ENCODE measurements around the gene ARHGAP26. TPM values are rescaled to one million over a fixed set of nuclear protein-coding genes. Genes with fewer than 3 reads are reported as not detected.
A peak's percentile ranks its signal among the peaks of the same experiment; 100 is the strongest.

The ARHGAP26 gene
- total RNA-seq, 1 donor from 2014 or later, result 20.0 TPM

GRCh38 chr5:142929587-142929986 lies 159.4 kb downstream of the ARHGAP26 start:
- intact Hi-C loops (cut with micrococcal nuclease), result no loop called here
- Mint-ChIP-seq H3K27ac (peak overlapping the region; percentile 62), H3K9me3 (no peaks in the 10 kb centered on the region), H3K36me3 (ENCODE audit: low read depth) (peaks cover 27% of the 10 kb centered on the region), H3K4me1 (ENCODE audit: low read depth) (peaks cover 54% of the 10 kb centered on the region), H3K4me3 (no peak overlapping the region), H3K27me3 (ENCODE audit: insufficient read depth) (no peaks in the 10 kb centered on the region)
- DNase-seq (ENCODE audit: low spot score), result no peak

- Mint-ChIP-seq H3K36me3 (ENCODE audit: low read depth) (peaks cover 27% of the 10 kb centered on the region), H3K4me1 (ENCODE audit: low read depth) (peaks cover 53% of the 10 kb centered on the region), H3K27me3 (ENCODE audit: insufficient read depth) (no peaks in the 10 kb centered on the region), H3K9me3 (no peaks in the 10 kb centered on the region), H3K27ac (no peak overlapping the region), H3K4me3 (no peak overlapping the region)
- intact Hi-C loops (cut with micrococcal nuclease), result no loop called here
- DNase-seq (ENCODE audit: low spot score), result no peak
These were observed 160.4 kb downstream of the ARHGAP26 start for GRCh38 chr5:142930395-142931110.

GRCh38 chr5:142931896-142932686 lies 161.9 kb downstream of the ARHGAP26 start:
- no peak overlapping the region for H3K27ac Mint-ChIP-seq
- peaks cover 27% of the 10 kb centered on the region for H3K36me3 Mint-ChIP-seq (ENCODE audit: low read depth)
- H3K9me3 Mint-ChIP-seq, result no peaks in the 10 kb centered on the region
- H3K4me1 Mint-ChIP-seq (ENCODE audit: low read depth), result peaks cover 47% of the 10 kb centered on the region
- no peak overlapping the region for H3K4me3 Mint-ChIP-seq
- H3K27me3 Mint-ChIP-seq (ENCODE audit: insufficient read depth), result no peaks in the 10 kb centered on the region
- intact Hi-C loops (cut with micrococcal nuclease), result no loop called here
- DNase-seq (ENCODE audit: low spot score), result no peak

- Mint-ChIP-seq H3K36me3 (ENCODE audit: low read depth) (peaks cover 23% of the 10 kb centered on the region), H3K4me3 (no peak overlapping the region), H3K4me1 (ENCODE audit: low read depth) (peaks cover 45% of the 10 kb centered on the region), H3K9me3 (no peaks in the 10 kb centered on the region), H3K27ac (no peak overlapping the region), H3K27me3 (ENCODE audit: insufficient read depth) (no peaks in the 10 kb centered on the region)
- DNase-seq (ENCODE audit: low spot score), result no peak
- intact Hi-C loops (cut with micrococcal nuclease), result no loop called here
These were observed 164.0 kb downstream of the ARHGAP26 start for GRCh38 chr5:142934051-142934762.

- intact Hi-C loops (cut with micrococcal nuclease), result loop anchor here (5.0 kb wide), 1 partner anchor 37 kb away; no protein-coding TSS in a partner anchor
- no peak overlapping the region for H3K4me3 Mint-ChIP-seq
These were observed 164.8 kb downstream of the ARHGAP26 start for GRCh38 chr5:142935014-142935413.

GRCh38 chr5:142937374-142937773 lies 167.2 kb downstream of the ARHGAP26 start:
- no peak overlapping the region for H3K27ac Mint-ChIP-seq
- H3K4me3 Mint-ChIP-seq, result no peak overlapping the region
- H3K9me3 Mint-ChIP-seq, result no peaks in the 10 kb centered on the region
- peaks cover 13% of the 10 kb centered on the region for H3K36me3 Mint-ChIP-seq (ENCODE audit: low read depth)
- no peak for DNase-seq (ENCODE audit: low spot score)
- intact Hi-C loops (cut with micrococcal nuclease), result loop anchor here (5.0 kb wide), 1 partner anchor 35 kb away; no protein-coding TSS in a partner anchor
- H3K27me3 Mint-ChIP-seq (ENCODE audit: insufficient read depth), result no peaks in the 10 kb centered on the region
- peaks cover 47% of the 10 kb centered on the region for H3K4me1 Mint-ChIP-seq (ENCODE audit: low read depth)

More at GRCh38 chr5:142935014-142935413, 164.8 kb downstream of the ARHGAP26 start:
- Mint-ChIP-seq H3K27me3 (ENCODE audit: insufficient read depth) (no peaks in the 10 kb centered on the region), H3K36me3 (ENCODE audit: low read depth) (peaks cover 19% of the 10 kb centered on the region), H3K27ac (no peak overlapping the region), H3K4me1 (ENCODE audit: low read depth) (peaks cover 45% of the 10 kb centered on the region), H3K9me3 (no peaks in the 10 kb centered on the region)
- no peak for DNase-seq (ENCODE audit: low spot score)

GRCh38 chr5:142938266-142938880 lies 168.2 kb downstream of the ARHGAP26 start:
- H3K27me3 Mint-ChIP-seq (ENCODE audit: insufficient read depth), result no peaks in the 10 kb centered on the region
- DNase-seq (ENCODE audit: low spot score), result no peak
- intact Hi-C loops (cut with micrococcal nuclease), result loop anchor here (5.0 kb wide), 1 partner anchor 34 kb away; no protein-coding TSS in a partner anchor
- H3K36me3 Mint-ChIP-seq (ENCODE audit: low read depth), result peaks cover 9% of the 10 kb centered on the region
- H3K4me3 Mint-ChIP-seq, result no peak overlapping the region
- no peaks in the 10 kb centered on the region for H3K9me3 Mint-ChIP-seq
- H3K4me1 Mint-ChIP-seq (ENCODE audit: low read depth), result peaks cover 47% of the 10 kb centered on the region
- no peak overlapping the region for H3K27ac Mint-ChIP-seq

- Mint-ChIP-seq H3K9me3 (no peaks in the 10 kb centered on the region), H3K4me1 (ENCODE audit: low read depth) (peaks cover 41% of the 10 kb centered on the region), H3K27ac (no peak overlapping the region), H3K27me3 (ENCODE audit: insufficient read depth) (no peaks in the 10 kb centered on the region), H3K36me3 (ENCODE audit: low read depth) (peaks cover 6% of the 10 kb centered on the region), H3K4me3 (no peak overlapping the region)
- intact Hi-C loops (cut with micrococcal nuclease), result loop anchor here (5.0 kb wide), 1 partner anchor 33 kb away; no protein-coding TSS in a partner anchor
- no peak for DNase-seq (ENCODE audit: low spot score)
These were observed 168.8 kb downstream of the ARHGAP26 start for GRCh38 chr5:142939006-142939405.

GRCh38 chr5:142939884-142940283 lies 169.7 kb downstream of the ARHGAP26 start:
- Mint-ChIP-seq H3K9me3 (no peaks in the 10 kb centered on the region), H3K4me1 (ENCODE audit: low read depth) (peaks cover 32% of the 10 kb centered on the region), H3K27me3 (ENCODE audit: insufficient read depth) (no peaks in the 10 kb centered on the region), H3K27ac (no peak overlapping the region), H3K4me3 (no peak overlapping the region), H3K36me3 (ENCODE audit: low read depth) (peaks cover 4% of the 10 kb centered on the region)
- intact Hi-C loops (cut with micrococcal nuclease), result loop anchor here (5.0 kb wide), 1 partner anchor 32 kb away; no protein-coding TSS in a partner anchor
- DNase-seq (ENCODE audit: low spot score), result no peak

- peaks cover 25% of the 10 kb centered on the region for H3K4me1 Mint-ChIP-seq (ENCODE audit: low read depth)
- no peaks in the 10 kb centered on the region for H3K9me3 Mint-ChIP-seq
- DNase-seq (ENCODE audit: low spot score), result no peak
- no peaks in the 10 kb centered on the region for H3K27me3 Mint-ChIP-seq (ENCODE audit: insufficient read depth)
- intact Hi-C loops (cut with micrococcal nuclease), result no loop called here
- no peak overlapping the region for H3K27ac Mint-ChIP-seq
- peaks cover 4% of the 10 kb centered on the region for H3K36me3 Mint-ChIP-seq (ENCODE audit: low read depth)
- no peak overlapping the region for H3K4me3 Mint-ChIP-seq
These were observed 171.1 kb downstream of the ARHGAP26 start for GRCh38 chr5:142941245-142941644.

GRCh38 chr5:142942901-142943300 lies 172.7 kb downstream of the ARHGAP26 start:
- peaks cover 37% of the 10 kb centered on the region for H3K4me1 Mint-ChIP-seq (ENCODE audit: low read depth)

GRCh38 chr5:142944140-142944539 lies 174.0 kb downstream of the ARHGAP26 start:
- H3K4me1 Mint-ChIP-seq (ENCODE audit: low read depth), result peaks cover 37% of the 10 kb centered on the region
- no peaks in the 10 kb centered on the region for H3K9me3 Mint-ChIP-seq
- DNase-seq (ENCODE audit: low spot score), result no peak
- peaks cover 9% of the 10 kb centered on the region for H3K36me3 Mint-ChIP-seq (ENCODE audit: low read depth)
- H3K27ac Mint-ChIP-seq, result no peak overlapping the region
- no peak overlapping the region for H3K4me3 Mint-ChIP-seq
- intact Hi-C loops (cut with micrococcal nuclease), result no loop called here
- H3K27me3 Mint-ChIP-seq (ENCODE audit: insufficient read depth), result no peaks in the 10 kb centered on the region

More at GRCh38 chr5:142942901-142943300, 172.7 kb downstream of the ARHGAP26 start:
- Mint-ChIP-seq H3K4me3 (no peak overlapping the region), H3K27me3 (ENCODE audit: insufficient read depth) (no peaks in the 10 kb centered on the region), H3K9me3 (no peaks in the 10 kb centered on the region), H3K27ac (no peak overlapping the region), H3K36me3 (ENCODE audit: low read depth) (peaks cover 9% of the 10 kb centered on the region)
- DNase-seq (ENCODE audit: low spot score), result no peak
- intact Hi-C loops (cut with micrococcal nuclease), result no loop called here

All from activated T-helper 1 cell treated with anti-CD3 and anti-CD28 coated beads, Interleukin-12 subunit alpha, Interleukin-12 subunit beta, Interleukin-2, Interleukin-4 antibody, amounts not matched to agents 30 ng/mL and 10 ng/mL and 1 ng/mL, durations not matched to agents 14 hours and 24 hours and 36 hours (primary cell).